Natural killer cell (primary cell): Measurements from ENCODE around the gene EED. TPM values are rescaled to one million over a fixed set of nuclear protein-coding genes. Genes with fewer than 3 reads are reported as not detected.

ENCODE experiments used
- ATAC-seq, 3 donors: fragments of 150-1000 bp in 2 of 3; fragments of 200-7000 bp in 1 of 3; cut with Tn5 transposase; 1 replicate in 1 of 3; 2 replicates in 2 of 3; pipeline ENCODE4 v1.10.0; 2021; ENCODE audit warnings: mild to moderate bottlenecking in 2 of 3, moderate library complexity in 2 of 3
- DNase-seq, 2 donors: peaks; one replicate each; pipeline versions ENCODE4 v3.0.0 to v3.0.0-alpha.2; 2013 to 2021; ENCODE audit warnings: mixed read lengths in 1 of 2
- H3K27ac ChIP-seq: one replicate; pipeline ENCODE4 v1.5.1; 2013; ENCODE audit warnings: mild to moderate bottlenecking, low read length
- H3K27me3 ChIP-seq: one replicate; pipeline ENCODE4 v1.6.1; 2013; ENCODE audit warnings: low read length; ENCODE audit not compliant: control insufficient read depth, insufficient read depth
- H3K36me3 ChIP-seq: one replicate; pipeline ENCODE4 v1.6.1; 2013; ENCODE audit warnings: low read length; ENCODE audit not compliant: control insufficient read depth, insufficient read depth
- H3K4me1 ChIP-seq: one replicate; pipeline ENCODE4 v1.6.1; 2013; ENCODE audit warnings: low read length; ENCODE audit not compliant: control insufficient read depth, insufficient read depth
- H3K4me3 ChIP-seq: one replicate; pipeline ENCODE4 v1.5.1; 2013; ENCODE audit warnings: low read length
- H3K9me3 ChIP-seq: one replicate; pipeline ENCODE4 v1.6.1; 2013; ENCODE audit warnings: low read length; ENCODE audit not compliant: control insufficient read depth, insufficient read depth
- H3K27ac Mint-ChIP-seq, 2 donors: one replicate each; pipeline ENCODE4 v1.8.0; 2022; ENCODE audit warnings: mild to moderate bottlenecking in 2 of 2, mixed read lengths in 2 of 2, moderate library complexity in 1 of 2
- H3K27me3 Mint-ChIP-seq, 2 donors: one replicate each; pipeline ENCODE4 v1.8.0; 2022; ENCODE audit warnings: low read depth in 2 of 2, mixed read lengths in 2 of 2
- H3K36me3 Mint-ChIP-seq: one replicate; pipeline ENCODE4 v1.8.0; 2022; ENCODE audit warnings: mixed read lengths
- H3K4me1 Mint-ChIP-seq, 2 donors: one replicate each; pipeline ENCODE4 v1.8.0; 2022; ENCODE audit warnings: mixed read lengths in 2 of 2
- H3K4me3 Mint-ChIP-seq: one replicate; pipeline ENCODE4 v1.8.0; 2022; ENCODE audit warnings: mild to moderate bottlenecking, moderate library complexity, mixed read lengths
- H3K9me3 Mint-ChIP-seq, 2 donors: one replicate each; pipeline ENCODE4 v1.8.0; 2022; ENCODE audit warnings: mixed read lengths in 2 of 2
- CTCF ChIP-seq: fragments of 200-600 bp; IDR thresholded peaks from one replicate; pipeline ENCODE4 v1.8.0; 2022; ENCODE audit warnings: antibody characterized with exemption
- WGBS: methylation state at CpG from one replicate; pipeline ENCODE4 v1.1.7; 2013; ENCODE audit warnings: missing lambda C conversion rate; ENCODE audit not compliant: insufficient coverage; 5-methylcytosine and 5-hydroxymethylcytosine counted together
- intact Hi-C: fragments of 100-400 bp; cut with micrococcal nuclease; formaldehyde crosslinking; loops from one replicate; pipeline ENCODE4 v1.14.2; 2022
- total RNA-seq, 4 donors: library from RNA; stranded (reverse); fragments of 120-200 nt in 1 of 4; gene quantifications; one replicate each; pipeline versions ENCODE4 v1.2.3 to v1.2.4, GENCODE V29; 2013 to 2022

EED gene
- total RNA-seq, 3 donors from 2014 or later (not counting 1 experiment from before 2014, with no cell fraction given) = 26.0 to 36.9 (median 34.0) TPM

- no peak overlapping the region for H3K4me3 Mint-ChIP-seq
- H3K9me3 Mint-ChIP-seq = no peaks in the 10 kb centered on the region
- intact Hi-C loops = no loop called here
Observed at GRCh38 chr11:86232556-86232955, 12.0 kb upstream of the EED start.

GRCh38 chr11:86234831-86235461 is 9.6 kb upstream of the EED start:
- no peak overlapping the region for H3K4me3 Mint-ChIP-seq
- no peaks in the 10 kb centered on the region for H3K36me3 Mint-ChIP-seq

More at GRCh38 chr11:86232556-86232955, 12.0 kb upstream of the EED start:
- Histone ChIP-seq H3K27me3 (no peaks in the 10 kb centered on the region), H3K27ac (no peak overlapping the region), H3K4me3 (no peak overlapping the region), H3K4me1 (no peaks in the 10 kb centered on the region), H3K9me3 (no peaks in the 10 kb centered on the region), H3K36me3 (no peaks in the 10 kb centered on the region)
- Mint-ChIP-seq H3K4me1 (no peaks in the 10 kb centered on the region), H3K36me3 (no peaks in the 10 kb centered on the region), H3K27me3 (peaks cover 7 to 23% of the 10 kb centered on the region in 2 donors), H3K27ac (no peak overlapping the region)
- ATAC-seq (no peak), DNase-seq (no peak)
- TF ChIP-seq CTCF = no peak

GRCh38 chr11:86237267-86237804 is 7.2 kb upstream of the EED start:
- Mint-ChIP-seq H3K4me3 (no peak overlapping the region), H3K9me3 (no peaks in the 10 kb centered on the region), H3K27ac (no peak overlapping the region), H3K4me1 (no peaks in the 10 kb centered on the region), H3K36me3 (no peaks in the 10 kb centered on the region), H3K27me3 (peaks cover 12 to 15% of the 10 kb centered on the region in 2 donors)
- Histone ChIP-seq H3K9me3 (no peaks in the 10 kb centered on the region), H3K36me3 (no peaks in the 10 kb centered on the region), H3K4me1 (no peaks in the 10 kb centered on the region), H3K27ac (no peak overlapping the region), H3K27me3 (no peaks in the 10 kb centered on the region), H3K4me3 (no peak overlapping the region)
- intact Hi-C loops = no loop called here
- WGBS = 95% methylated on average over 7 of the region's 9 CpGs
- no peak for TF ChIP-seq CTCF
- ATAC-seq (no peak), DNase-seq (no peak)

More at GRCh38 chr11:86234831-86235461, 9.6 kb upstream of the EED start:
- intact Hi-C loops = no loop called here
- Histone ChIP-seq H3K4me3 (no peak overlapping the region), H3K9me3 (no peaks in the 10 kb centered on the region), H3K36me3 (no peaks in the 10 kb centered on the region), H3K4me1 (no peaks in the 10 kb centered on the region), H3K27ac (no peak overlapping the region), H3K27me3 (no peaks in the 10 kb centered on the region)
- Mint-ChIP-seq H3K27me3 (peaks cover 7 to 23% of the 10 kb centered on the region in 2 donors), H3K9me3 (no peaks in the 10 kb centered on the region), H3K4me1 (no peaks in the 10 kb centered on the region), H3K27ac (no peak overlapping the region)
- no peak for ATAC-seq
- no peak for DNase-seq
- TF ChIP-seq CTCF = no peak
- WGBS = 100% methylated on average over 2 of the region's 2 CpGs

- no peak for ATAC-seq
- no peaks in the 10 kb centered on the region for H3K27me3 ChIP-seq
- H3K36me3 Mint-ChIP-seq = no peaks in the 10 kb centered on the region
- H3K4me1 ChIP-seq = no peaks in the 10 kb centered on the region
- no peak for DNase-seq
- H3K27ac ChIP-seq = no peak overlapping the region
- 90% methylated on average over 4 of the region's 4 CpGs for WGBS
- intact Hi-C loops = no loop called here
- no peak overlapping the region for H3K4me3 ChIP-seq
- no peak overlapping the region for H3K27ac Mint-ChIP-seq
- H3K4me3 Mint-ChIP-seq = no peak overlapping the region
- no peaks in the 10 kb centered on the region for H3K36me3 ChIP-seq
- H3K9me3 Mint-ChIP-seq = no peaks in the 10 kb centered on the region
- H3K27me3 Mint-ChIP-seq = peaks cover 0 to 11% of the 10 kb centered on the region in 2 donors
- no peaks in the 10 kb centered on the region for H3K9me3 ChIP-seq
- no peak for TF ChIP-seq CTCF
- no peaks in the 10 kb centered on the region for H3K4me1 Mint-ChIP-seq
Observed at GRCh38 chr11:86240164-86240563, 4.4 kb upstream of the EED start.
